Measurements from ENCODE around the gene AKAP6. TPM values are rescaled to one million over a fixed set of nuclear protein-coding genes. Genes with fewer than 3 reads are reported as not detected.

The AKAP6 gene
- total and polyA plus RNA-seq, 2 of the 8 experiments (the other 6 are each of a cell fraction or from before 2014, with no cell fraction given), result 0.09 to 0.89 TPM

GRCh38 chr14:32571995-32572866, 243.1 kb downstream of the AKAP6 start:
- H3K9me3 ChIP-seq (ENCODE audit: insufficient read depth in 2 of 2, low read depth in 1 of 2, low read length in 1 of 2), result no peaks in the 10 kb centered on the region
- H3K79me1 ChIP-seq (ENCODE audit: low read depth, low read length), result no peaks in the 10 kb centered on the region
- H2BK12ac ChIP-seq (ENCODE audit: low read depth, low read length), result no peak overlapping the region
- no peaks in the 10 kb centered on the region for H4K20me1 ChIP-seq (replicated peaks in 1 of 2; ENCODE audit: control insufficient read depth in 1 of 2, insufficient read depth in 2 of 2, low read length in 2 of 2)
- H3K27me3 ChIP-seq (replicated peaks in 1 of 4; ENCODE audit: control insufficient read depth in 3 of 4, extremely low read depth in 1 of 4, insufficient read depth in 3 of 4, low read length in 3 of 4), result no peaks in the 10 kb centered on the region
- H3K4me1 ChIP-seq (replicated peaks in 1 of 4; ENCODE audit: control insufficient read depth in 3 of 4, insufficient read depth in 4 of 4, low read length in 3 of 4), result no peaks in the 10 kb centered on the region
- H3K36me3 ChIP-seq (ENCODE audit: control insufficient read depth in 2 of 4, insufficient read depth in 4 of 4, low read length in 3 of 4), result no peaks in the 10 kb centered on the region
- no peak overlapping the region for H4K91ac ChIP-seq (replicated peaks; ENCODE audit: insufficient read length, low read length)
- H3K79me2 ChIP-seq (ENCODE audit: control insufficient read depth in 1 of 2, insufficient read depth in 2 of 2, low read length in 2 of 2), result no peaks in the 10 kb centered on the region
- no peak overlapping the region for H2AFZ ChIP-seq (ENCODE audit: low read length)
- H3K4ac ChIP-seq (replicated peaks; ENCODE audit: insufficient read length, low read depth, low read length), result no peak overlapping the region
- H3K4me3 ChIP-seq (ENCODE audit: extremely low read depth in 1 of 4, insufficient read depth in 2 of 4, low read depth in 3 of 4, low read length in 4 of 4), result no peak overlapping the region
- H2BK15ac ChIP-seq (ENCODE audit: low read length), result no peak overlapping the region
- H2BK20ac ChIP-seq (ENCODE audit: low read length), result no peak overlapping the region
- DNase-seq (ENCODE audit: low read depth in 1 of 2, low spot score in 2 of 2) (no peak), FAIRE-seq (no peak)
- no peak overlapping the region for H3K9ac ChIP-seq (replicated peaks in 1 of 4; ENCODE audit: extremely low read depth in 1 of 4, low read depth in 3 of 4, low read length in 3 of 4)
- no peak overlapping the region for H3K23ac ChIP-seq (ENCODE audit: insufficient read length)
- H2AK5ac ChIP-seq (ENCODE audit: low read depth, low read length), result no peak overlapping the region
- H4K5ac ChIP-seq (ENCODE audit: insufficient read length, low read depth, low read length), result no peak overlapping the region
- no peak overlapping the region for H3K27ac ChIP-seq (ENCODE audit: low read depth, low read length)
- H3K56ac ChIP-seq (replicated peaks; ENCODE audit: insufficient read length, low read depth, low read length), result no peak overlapping the region
- H4K8ac ChIP-seq (ENCODE audit: extremely low read depth, insufficient read depth, low read length), result no peak overlapping the region
- no peaks in the 10 kb centered on the region; the same call in 1 of the 2 replicates for H3K23me2 ChIP-seq (ENCODE audit: low read depth, low read length)
- H3K18ac ChIP-seq (ENCODE audit: extremely low read depth, low read length), result no peak overlapping the region
- H3K4me2 ChIP-seq (ENCODE audit: insufficient read depth in 1 of 2, low read depth in 2 of 2, low read length in 2 of 2), result no peak overlapping the region
- no peak overlapping the region for H2BK120ac ChIP-seq (replicated peaks; ENCODE audit: low read depth, low read length)
- no peak overlapping the region for H3K14ac ChIP-seq (ENCODE audit: insufficient read length)
- POLR2A ChIA-PET (ENCODE audit: partially characterized antibody), result no interaction called here
- 78% methylated on average over 7 of the region's 7 CpGs; no CpG with 5 or more reads in 1 of the 2 experiments for WGBS, 2 experiments (ENCODE audit: extremely low coverage in 1 of 2, insufficient coverage in 1 of 2, insufficient read length in 1 of 2, insufficient replicate concordance in 2 of 2, low coverage in 1 of 2, low lambda C conversion rate in 2 of 2, missing lambda C conversion rate in 1 of 2)
- no peak overlapping the region for H2BK5ac ChIP-seq (ENCODE audit: low read depth, low read length)
- CTCF ChIA-PET (ENCODE audit: partially characterized antibody), result no interaction called here
- TF ChIP-seq RXRA (IDR thresholded peaks at IDR 0.05; ENCODE audit: insufficient read depth, low read depth, low read length), result no peak
